Sigmoid colon (tissue), 7 donors: ENCODE measurements around the gene MGAT3. TPM values are rescaled to one million over a fixed set of nuclear protein-coding genes. Genes with fewer than 3 reads are reported as not detected.

Experiments used
- DNase-seq: peaks from one replicate; pipeline ENCODE4 v3.0.0-alpha.2; 2019
- H3K27ac ChIP-seq, 4 donors: fragments of 200-600 bp; sonication (generic); one replicate each; pipeline ENCODE4 v1.5.1; 2016 to 2019; ENCODE audit warnings: mild to moderate bottlenecking in 1 of 4
- H3K27me3 ChIP-seq, 3 donors: fragments of 200-600 bp; sonication (generic); one replicate each; pipeline ENCODE4 v1.5.1; 2019; ENCODE audit warnings: mild to moderate bottlenecking in 1 of 3
- H3K36me3 ChIP-seq, 4 donors: fragments of 200-600 bp; sonication (generic); one replicate each; pipeline ENCODE4 v1.5.1; 2016 to 2019
- H3K4me1 ChIP-seq, 4 donors: fragments of 200-600 bp; sonication (generic); one replicate each; pipeline ENCODE4 v1.5.1; 2017 to 2019
- H3K4me3 ChIP-seq, 4 donors: fragments of 200-600 bp; sonication (generic); one replicate each; pipeline ENCODE4 v1.5.1; 2017 to 2019; ENCODE audit warnings: mild to moderate bottlenecking in 2 of 4, moderate library complexity in 1 of 4
- H3K9me3 ChIP-seq, 4 donors: fragments of 200-600 bp in 3 of 4; sonication (generic) in 3 of 4; one replicate each; pipeline versions ENCODE4 v1.5.1 to v1.6.1; 2013 to 2019
- EP300 ChIP-seq, 4 donors: sonication (generic); formaldehyde crosslinking; IDR thresholded peaks; one replicate each; pipeline ENCODE4 v1.6.1; 2017; ENCODE audit warnings: antibody characterized with exemption in 4 of 4
- POLR2A ChIP-seq, 2 donors: fragments of 450-650 bp; IDR thresholded peaks; one replicate each; pipeline ENCODE4 v1.6.1; 2016; ENCODE audit warnings: antibody characterized with exemption in 2 of 2, mild to moderate bottlenecking in 2 of 2, moderate library complexity in 2 of 2
- POLR2AphosphoS5 ChIP-seq, 4 donors: sonication (generic); formaldehyde crosslinking; IDR thresholded peaks; one replicate each; pipeline ENCODE4 v1.6.1; 2017; ENCODE audit warnings: antibody characterized with exemption in 4 of 4
- whole genome bisulfite sequencing, 2 donors: extraction: QIAGEN DNeasy Blood & Tissue Kit; methylation state at CpG; one replicate each; pipeline ENCODE4 v1.1.7; 2013; 5-methylcytosine and 5-hydroxymethylcytosine counted together
- intact Hi-C: fragments of 100-400 bp; cut with DNase I; formaldehyde crosslinking; loops from one replicate; pipeline ENCODE4 v1.15.1; 2023
- polyA plus RNA-seq, 3 donors: library from polyadenylated mRNA; stranded (reverse); fragments of 200-250 nt; gene quantifications; one replicate each; pipeline ENCODE4 v1.2.3, GENCODE V29; 2013
- total RNA-seq, 4 donors: library from RNA; depleted of rRNA; stranded (reverse); fragments of >200 nt; gene quantifications; one replicate each; pipeline ENCODE4 v1.1.0, GENCODE V29; 2016
- TF ChIP-seq, protein P1 (sequence below), 4 experiments: fragments of 450-650 bp in 3 of 4; fragments of 200-600 bp in 1 of 4; IDR thresholded peaks; one replicate each; pipeline ENCODE4 v1.5.1; 2016 to 2019; ENCODE audit warnings: antibody characterized with exemption in 4 of 4, mild to moderate bottlenecking in 3 of 4, moderate library complexity in 2 of 4
- donor health status: healthy with polysubstance abuse.
- donor health status: Bipolar disorder and iron deficiency.
- donor health status: healthy.

Gene MGAT3
- total and polyA plus RNA-seq, 7 donors = 0.60 to 8.1 (median 1.1) TPM

- intact Hi-C loops = no loop called here
- no peak for TF ChIP-seq POLR2AphosphoS5 (IDR thresholded peaks at IDR 0.05)
- TF ChIP-seq EP300 (IDR thresholded peaks at IDR 0.05) = no peak
- no peak for TF ChIP-seq POLR2A (IDR thresholded peaks at IDR 0.05)
- TF ChIP-seq, protein P1, sequence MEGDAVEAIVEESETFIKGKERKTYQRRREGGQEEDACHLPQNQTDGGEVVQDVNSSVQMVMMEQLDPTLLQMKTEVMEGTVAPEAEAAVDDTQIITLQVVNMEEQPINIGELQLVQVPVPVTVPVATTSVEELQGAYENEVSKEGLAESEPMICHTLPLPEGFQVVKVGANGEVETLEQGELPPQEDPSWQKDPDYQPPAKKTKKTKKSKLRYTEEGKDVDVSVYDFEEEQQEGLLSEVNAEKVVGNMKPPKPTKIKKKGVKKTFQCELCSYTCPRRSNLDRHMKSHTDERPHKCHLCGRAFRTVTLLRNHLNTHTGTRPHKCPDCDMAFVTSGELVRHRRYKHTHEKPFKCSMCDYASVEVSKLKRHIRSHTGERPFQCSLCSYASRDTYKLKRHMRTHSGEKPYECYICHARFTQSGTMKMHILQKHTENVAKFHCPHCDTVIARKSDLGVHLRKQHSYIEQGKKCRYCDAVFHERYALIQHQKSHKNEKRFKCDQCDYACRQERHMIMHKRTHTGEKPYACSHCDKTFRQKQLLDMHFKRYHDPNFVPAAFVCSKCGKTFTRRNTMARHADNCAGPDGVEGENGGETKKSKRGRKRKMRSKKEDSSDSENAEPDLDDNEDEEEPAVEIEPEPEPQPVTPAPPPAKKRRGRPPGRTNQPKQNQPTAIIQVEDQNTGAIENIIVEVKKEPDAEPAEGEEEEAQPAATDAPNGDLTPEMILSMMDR (IDR thresholded peaks at IDR 0.05) = no peak
- Histone ChIP-seq H3K4me3 (no peak overlapping the region), H3K27ac (no peak overlapping the region), H3K27me3 (peaks cover 0 to 13% (median 0%) of the 10 kb centered on the region in 3 donors), H3K36me3 (no peaks in the 10 kb centered on the region), H3K9me3 (no peaks in the 10 kb centered on the region), H3K4me1 (no peaks in the 10 kb centered on the region)
- 93 to 94% methylated on average over 13 of the region's 13 CpGs for WGBS, 2 donors
- DNase-seq = no peak
Measured at GRCh38 chr22:39450258-39450955, 6.4 kb upstream of the MGAT3 start.

DNA sequence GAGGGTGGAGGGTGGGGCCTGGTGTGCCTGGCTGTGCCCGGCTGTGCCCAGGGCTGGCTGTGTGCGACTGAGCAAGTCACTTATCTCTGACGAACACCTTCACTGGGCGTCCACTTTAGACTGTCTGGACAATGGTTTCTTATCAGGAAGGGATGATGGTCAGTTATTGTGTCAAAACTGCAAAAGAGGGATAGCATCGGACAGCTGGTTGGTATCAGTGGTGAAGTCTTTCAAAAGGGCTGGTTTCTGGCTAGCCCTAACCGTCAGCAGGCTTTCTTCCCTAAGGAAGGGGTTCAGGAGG, 4.1 kb upstream of the MGAT3 start:
- 74 to 83% methylated on average over 6 of the region's 6 CpGs for WGBS, 2 donors
- Histone ChIP-seq H3K27ac (no peak overlapping the region), H3K36me3 (no peaks in the 10 kb centered on the region), H3K4me1 (peaks cover 0 to 9% (median 8%) of the 10 kb centered on the region in 4 donors), H3K27me3 (peaks cover 10 to 25% (median 10%) of the 10 kb centered on the region in 3 donors), H3K9me3 (no peaks in the 10 kb centered on the region), H3K4me3 (no peak overlapping the region)
- TF ChIP-seq POLR2A (IDR thresholded peaks at IDR 0.05) (no peak), EP300 (IDR thresholded peaks at IDR 0.05) (no peak), POLR2AphosphoS5 (IDR thresholded peaks at IDR 0.05) (no peak)
- TF ChIP-seq, protein P1 (IDR thresholded peaks at IDR 0.05) = no peak
- no peak for DNase-seq
- intact Hi-C loops = no loop called here

DNA sequence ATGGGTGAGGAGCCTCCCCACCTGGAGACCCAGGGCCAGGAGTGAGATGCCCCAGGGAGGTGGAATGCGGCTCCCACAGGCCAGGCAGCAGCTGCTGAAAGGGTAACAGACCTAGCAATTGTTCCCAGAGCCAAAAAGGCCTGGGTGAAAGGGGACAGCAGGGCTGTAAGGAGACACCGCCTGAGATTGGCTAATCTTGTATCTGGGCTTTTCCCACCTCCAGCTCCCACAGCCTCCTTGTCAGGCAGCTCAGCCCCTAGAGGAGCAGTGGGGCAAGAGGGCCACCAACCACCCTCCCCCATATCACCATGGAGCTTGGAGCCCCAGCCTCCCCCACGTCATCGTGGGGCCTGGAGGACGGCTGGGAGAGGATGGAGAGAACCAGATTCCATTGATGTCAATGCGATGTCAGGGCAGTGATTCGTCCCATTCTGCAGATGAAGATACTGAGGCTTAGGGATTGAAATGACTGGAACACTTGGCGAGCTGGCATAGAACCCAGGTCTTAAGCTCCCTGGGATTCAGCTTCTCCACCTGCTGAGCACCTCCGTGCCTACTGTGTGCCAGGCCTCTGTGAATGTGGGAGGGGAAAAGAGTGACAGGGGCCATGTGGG, 2.9 kb upstream of the MGAT3 start:
- peaks cover 0 to 17% (median 14%) of the 10 kb centered on the region in 4 donors for H3K4me1 ChIP-seq
- H3K9me3 ChIP-seq = no peaks in the 10 kb centered on the region
- intact Hi-C loops = no loop called here
- no peak overlapping the region for H3K27ac ChIP-seq
- H3K27me3 ChIP-seq = peaks cover 21 to 35% (median 22%) of the 10 kb centered on the region in 3 donors
- H3K4me3 ChIP-seq = no peak overlapping the region
- no peak for DNase-seq
- 75 to 85% methylated on average over 9 of the region's 9 CpGs for WGBS, 2 donors
- no peak for TF ChIP-seq POLR2AphosphoS5 (IDR thresholded peaks at IDR 0.05)
- TF ChIP-seq, protein P1 (IDR thresholded peaks at IDR 0.05) = no peak
- TF ChIP-seq EP300 (IDR thresholded peaks at IDR 0.05) = no peak
- TF ChIP-seq POLR2A (IDR thresholded peaks at IDR 0.05) = no peak
- no peaks in the 10 kb centered on the region for H3K36me3 ChIP-seq

DNA sequence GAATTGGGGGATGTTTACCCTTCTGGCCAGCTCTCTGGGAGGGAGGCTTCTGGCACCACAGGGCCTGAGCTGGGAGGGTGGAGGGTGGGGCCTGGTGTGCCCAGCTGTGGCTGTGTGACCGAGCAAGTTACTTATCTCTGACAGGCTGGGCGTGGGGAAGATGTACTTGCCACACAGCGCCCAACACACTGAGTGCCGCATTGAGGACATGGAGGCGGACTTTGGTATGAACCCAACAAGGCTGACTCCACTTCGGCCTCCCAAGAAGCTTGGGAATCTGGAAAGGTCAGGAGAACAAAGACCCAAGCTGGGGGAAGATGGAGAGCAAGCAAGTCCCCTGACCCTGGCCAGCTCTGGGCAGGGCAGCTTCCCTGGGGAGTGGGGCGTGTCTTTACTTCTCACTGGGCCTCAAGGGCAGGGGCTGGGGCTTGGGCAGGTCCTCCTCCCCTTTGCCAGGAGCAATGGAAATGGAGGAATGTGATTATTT, 2.4 kb upstream of the MGAT3 start:
- H3K4me3 ChIP-seq = no peak overlapping the region
- 20 to 62% methylated on average over 7 of the region's 7 CpGs for WGBS, 2 donors
- H3K27ac ChIP-seq = no peak overlapping the region
- DNase-seq = no peak
- TF ChIP-seq POLR2AphosphoS5 (IDR thresholded peaks at IDR 0.05) (no peak), POLR2A (IDR thresholded peaks at IDR 0.05) (no peak), EP300 (IDR thresholded peaks at IDR 0.05) (no peak)
- TF ChIP-seq, protein P1 (IDR thresholded peaks at IDR 0.05) = no peak
- H3K4me1 ChIP-seq = peaks cover 0 to 17% (median 14%) of the 10 kb centered on the region in 4 donors
- no peaks in the 10 kb centered on the region for H3K9me3 ChIP-seq
- H3K27me3 ChIP-seq = peaks cover 21 to 35% (median 22%) of the 10 kb centered on the region in 3 donors
- H3K36me3 ChIP-seq = no peaks in the 10 kb centered on the region
- intact Hi-C loops = no loop called here
